GM18505 (cell line): Measurements from ENCODE around the gene RAB7A.
"Not testable (repeated sequence)": the region's sequence is repeated elsewhere in the genome, so short reads cannot be mapped to it uniquely, and the experiment has no call there.

Experiments used
- ATAC-seq: cut with Tn5 transposase; IDR thresholded peaks from one replicate; pipeline ENCODE4 v1.9.1; 2021; ENCODE audit not compliant: unreplicated experiment
- POLR2A ChIP-seq: IDR thresholded peaks from 4 replicates; pipeline ENCODE4 v1.6.1; 2011; ENCODE audit warnings: borderline replicate concordance; ENCODE audit not compliant: insufficient read depth, insufficient read length; ENCODE audit errors: extremely low read depth

Gene RAB7A

DNA sequence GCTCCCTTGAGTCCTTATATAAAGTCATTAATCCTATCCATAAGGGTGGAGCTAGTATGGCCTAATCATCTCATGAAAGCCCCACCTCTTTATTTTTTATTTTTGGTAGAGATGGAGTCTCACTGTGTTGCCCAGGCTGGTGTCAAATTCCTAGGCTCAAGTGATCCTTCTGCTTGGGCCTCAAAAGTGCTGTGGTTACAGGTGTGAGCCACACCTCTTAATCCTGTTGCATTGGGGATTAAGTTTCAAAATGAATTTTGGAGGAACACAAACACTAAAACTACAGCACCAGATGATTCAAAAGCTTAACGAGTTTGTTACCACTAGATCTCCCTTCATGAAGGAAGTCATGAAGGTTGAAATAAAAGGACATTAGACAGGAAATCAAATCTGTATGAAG is 27.7 kb downstream of the RAB7A start:
- ATAC-seq = no peak
- TF ChIP-seq POLR2A = no peak

DNA sequence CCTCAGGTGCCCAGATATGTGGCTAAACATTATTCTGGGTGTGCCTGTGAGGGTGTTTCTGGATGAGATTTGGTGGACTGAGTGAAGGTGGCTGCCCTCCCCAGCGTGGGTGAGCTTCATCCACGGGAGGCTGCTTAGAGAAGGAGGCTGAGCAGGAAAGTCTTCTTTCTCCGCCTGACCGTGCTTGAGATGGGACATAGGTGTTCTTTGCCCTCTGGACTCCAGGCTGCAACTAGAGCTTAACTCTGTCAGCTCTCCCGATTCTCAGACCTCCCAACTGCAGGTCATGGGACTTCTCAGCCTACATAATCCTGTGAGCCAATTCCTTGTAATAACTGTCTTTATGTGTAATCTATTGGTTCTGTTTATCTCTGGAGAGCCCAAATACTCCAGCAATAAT is 34.1 kb downstream of the RAB7A start:
- no peak for TF ChIP-seq POLR2A

DNA sequence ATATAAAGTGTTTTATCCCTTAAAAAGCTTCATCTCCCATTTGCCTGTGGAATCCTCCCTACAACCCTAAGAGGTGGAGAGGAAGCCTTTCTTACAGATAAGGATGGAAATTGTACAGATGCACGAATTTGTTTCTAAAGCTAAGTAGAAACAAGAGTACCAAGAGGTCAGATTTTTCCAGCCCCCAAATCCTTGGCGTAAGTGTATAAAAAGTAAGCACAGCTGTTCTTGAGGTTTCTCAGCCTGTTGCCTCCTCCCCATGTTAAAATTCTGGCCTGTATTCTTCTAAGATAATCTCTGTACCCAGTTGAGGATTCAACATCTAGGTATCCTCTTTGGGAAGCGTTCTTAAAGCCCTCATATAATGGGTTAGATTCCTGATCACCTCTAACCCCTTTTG is 34.9 kb downstream of the RAB7A start:
- no peak for TF ChIP-seq POLR2A
- no peak for ATAC-seq

More for the DNA sequence above, 34.1 kb downstream of the RAB7A start:
- ATAC-seq = no peak

DNA sequence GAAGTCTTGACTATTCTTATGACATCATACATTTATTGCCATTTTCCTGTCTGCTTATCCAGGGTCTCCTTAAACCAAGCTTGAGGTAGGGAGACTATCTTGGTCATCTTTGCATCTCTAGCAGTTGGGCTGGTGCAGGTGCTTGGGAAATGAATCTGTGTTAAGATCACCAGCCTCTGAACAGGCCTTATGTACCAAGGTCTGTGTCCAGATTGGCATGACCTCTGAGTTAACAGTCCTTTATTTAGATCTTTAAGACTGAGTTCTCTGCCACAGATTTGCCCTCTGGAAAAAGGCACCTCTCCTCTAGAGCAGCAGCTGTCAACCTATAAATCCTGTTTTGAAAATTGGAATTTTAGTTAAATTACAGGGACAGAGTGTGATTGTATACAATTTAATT is 35.4 kb downstream of the RAB7A start:
- no peak for TF ChIP-seq POLR2A

DNA sequence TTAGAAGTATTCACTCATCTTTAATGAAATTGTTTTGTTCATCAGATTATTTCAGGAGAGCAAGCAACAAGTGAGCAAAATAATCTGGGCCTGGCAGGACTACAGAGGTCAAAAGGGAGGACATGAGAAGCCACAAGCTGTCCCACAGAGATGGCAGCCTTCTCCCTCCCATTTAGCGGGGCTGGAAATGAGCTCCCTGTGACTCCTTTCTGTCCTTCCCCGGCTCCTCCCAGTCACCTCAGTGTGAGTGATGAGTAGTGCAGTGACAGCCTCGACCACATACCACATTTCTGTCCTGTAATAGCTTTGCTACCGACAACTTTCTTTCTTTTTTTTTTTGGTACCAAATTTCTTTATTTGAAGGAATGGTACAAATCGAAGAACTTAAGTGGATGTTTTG is 38.0 kb downstream of the RAB7A start:
- no peak for ATAC-seq
- TF ChIP-seq POLR2A = no peak

More for the DNA sequence above, 35.4 kb downstream of the RAB7A start:
- no peak for ATAC-seq

DNA sequence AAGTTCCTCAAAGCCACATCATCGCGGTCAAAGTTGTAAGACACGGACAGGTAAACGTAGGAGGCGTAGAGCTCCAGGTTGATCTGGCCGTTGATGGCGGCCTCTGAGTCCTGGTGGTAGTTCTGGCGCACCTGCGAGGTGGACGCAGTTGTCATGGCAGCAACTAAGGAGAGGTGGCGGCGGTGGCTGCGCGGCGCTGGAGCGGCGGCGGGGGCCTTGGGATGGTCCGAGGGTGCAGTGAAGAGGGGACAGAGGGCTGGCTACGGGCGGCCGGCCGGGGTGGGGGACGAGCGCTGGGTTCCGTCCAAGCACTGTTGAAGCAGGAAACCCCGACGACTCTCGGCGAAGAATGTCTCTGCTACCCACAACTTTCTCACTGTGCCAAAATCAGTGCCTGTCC is 38.9 kb downstream of the RAB7A start:
- ATAC-seq = no peak
- TF ChIP-seq POLR2A = no peak

DNA sequence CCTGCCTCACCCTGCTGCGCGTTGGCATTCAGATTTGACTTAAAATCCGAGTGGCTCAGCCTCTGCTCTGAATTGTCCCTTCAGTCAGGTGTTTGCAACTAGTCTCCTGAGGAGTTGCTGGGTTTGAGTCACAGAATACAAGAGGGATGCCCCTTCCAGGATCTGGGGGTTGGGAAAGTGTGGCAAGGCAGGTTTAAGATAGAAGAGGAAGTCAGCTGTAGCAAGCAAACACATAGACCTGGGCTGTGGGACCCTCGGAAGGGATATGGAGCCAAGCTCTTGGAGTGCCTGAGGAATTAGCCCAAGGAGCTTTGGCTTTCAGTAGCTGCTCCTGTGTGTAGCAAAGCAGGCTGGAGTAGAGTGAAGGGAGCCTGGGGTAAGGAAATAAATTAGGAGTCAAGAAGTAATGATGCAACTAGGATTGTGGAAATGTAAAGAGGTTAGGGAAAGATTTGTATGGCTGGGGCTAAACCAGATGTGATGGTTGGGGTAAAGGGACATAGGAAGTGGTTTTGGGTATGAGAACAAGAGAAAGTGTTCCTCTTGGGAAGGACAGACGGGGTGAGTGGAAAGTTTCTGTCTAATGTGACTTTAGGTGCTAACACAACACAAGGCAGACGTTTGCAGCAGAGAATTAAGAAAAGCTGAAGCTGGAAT is 41.2 kb downstream of the RAB7A start:
- no peak for ATAC-seq

DNA sequence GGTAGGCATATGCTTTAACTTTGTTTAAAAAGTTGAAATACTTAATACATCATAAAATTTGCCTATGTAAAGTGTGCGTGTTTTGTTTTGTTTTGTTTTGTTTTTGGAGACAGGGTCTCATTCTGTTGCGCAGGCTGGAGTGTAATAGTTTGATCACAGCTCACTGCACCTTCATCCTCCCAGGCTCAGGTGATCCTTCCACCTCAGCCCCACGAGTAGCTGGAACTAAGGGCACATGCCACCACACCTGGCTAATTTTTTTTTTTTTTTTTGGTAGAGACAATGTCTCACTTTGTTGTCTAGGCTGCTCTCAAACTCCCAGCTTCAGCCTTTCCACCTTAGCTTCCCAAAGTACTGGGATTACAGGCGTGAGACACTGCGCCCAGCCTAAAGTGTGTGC is 42.5 kb downstream of the RAB7A start:
- TF ChIP-seq POLR2A = no peak
- no peak for ATAC-seq

More for the DNA sequence above, 41.2 kb downstream of the RAB7A start:
- TF ChIP-seq POLR2A = no peak

DNA sequence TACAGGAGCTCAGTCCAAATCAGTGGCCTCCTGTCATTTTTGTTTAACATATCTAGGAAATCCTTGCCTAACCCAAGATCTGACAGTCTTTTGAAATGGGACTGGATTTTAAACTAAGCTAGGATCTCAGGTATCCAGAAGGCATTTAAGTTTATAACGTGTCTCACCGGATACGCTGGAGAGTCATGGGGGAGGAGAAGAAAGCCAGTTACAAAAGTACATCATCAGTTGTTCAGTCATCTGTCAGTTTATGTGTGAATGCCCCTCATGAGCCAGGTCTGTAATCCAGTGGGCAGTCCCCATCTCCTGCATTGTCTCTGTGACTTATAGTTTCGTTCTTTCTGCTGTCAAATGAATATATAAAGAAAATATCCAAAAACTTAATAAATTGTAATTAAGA is 44.4 kb downstream of the RAB7A start:
- no peak for TF ChIP-seq POLR2A
- no peak for ATAC-seq

DNA sequence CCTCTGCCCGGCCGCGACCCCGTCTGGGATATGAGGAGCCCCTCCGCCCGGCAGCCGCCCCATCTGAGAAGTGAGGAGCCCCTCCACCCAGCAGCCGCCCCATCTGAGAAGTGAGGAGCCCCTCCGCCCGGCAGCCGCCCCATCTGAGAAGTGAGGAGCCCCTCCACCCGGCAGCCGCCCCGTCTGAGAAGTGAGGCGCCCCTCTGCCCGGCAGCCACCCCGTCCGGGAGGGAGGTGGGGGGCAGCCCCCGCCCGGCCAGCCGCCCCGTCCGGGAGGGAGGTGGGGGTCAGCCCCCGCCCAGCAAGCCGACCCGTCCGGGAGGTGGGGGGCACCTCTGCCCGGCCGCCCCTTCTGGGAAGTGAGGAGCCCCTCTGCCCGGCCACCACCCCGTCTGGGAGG is 47.2 kb downstream of the RAB7A start:
- ATAC-seq = not testable (repeated sequence)

DNA sequence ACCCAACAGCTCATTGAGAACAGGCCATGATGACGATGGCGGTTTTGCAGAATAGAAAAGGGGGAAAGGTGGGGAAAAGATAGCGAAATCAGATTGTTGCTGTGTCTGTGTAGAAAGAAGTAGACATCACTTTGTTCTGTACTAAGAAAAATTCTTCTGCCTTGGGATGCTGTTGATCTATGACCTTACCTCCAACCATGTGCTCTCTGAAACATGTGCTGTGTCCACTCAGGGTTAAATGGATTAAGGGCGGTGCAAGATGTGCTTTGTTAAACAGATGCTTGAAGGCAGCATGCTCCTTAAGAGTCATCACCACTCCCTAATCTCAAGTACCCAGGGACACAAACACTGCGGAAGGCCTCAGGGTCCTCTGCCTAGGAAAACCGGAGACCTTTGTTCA is 47.6 kb downstream of the RAB7A start:
- not testable (repeated sequence) for ATAC-seq

DNA sequence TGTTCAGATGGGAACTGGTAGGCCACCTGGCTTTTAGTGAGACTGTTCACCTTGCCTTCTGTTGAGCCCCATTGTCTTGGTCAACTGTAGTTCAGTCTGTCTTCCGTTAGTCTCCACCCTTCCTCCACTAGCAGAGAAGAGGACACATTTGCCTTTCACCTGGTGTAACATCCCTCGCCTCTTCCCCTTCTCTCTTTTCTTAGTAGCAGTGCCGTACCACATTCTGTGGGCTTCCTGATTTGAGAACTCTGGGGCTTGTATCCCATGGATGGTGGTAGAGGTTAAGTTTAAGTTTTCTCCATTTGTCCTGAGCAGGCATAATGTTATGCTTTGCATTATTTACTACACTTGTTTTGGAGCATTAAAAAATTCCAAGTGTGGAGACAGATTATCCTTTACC is 49.3 kb downstream of the RAB7A start:
- no peak for ATAC-seq
- no peak for TF ChIP-seq POLR2A

DNA sequence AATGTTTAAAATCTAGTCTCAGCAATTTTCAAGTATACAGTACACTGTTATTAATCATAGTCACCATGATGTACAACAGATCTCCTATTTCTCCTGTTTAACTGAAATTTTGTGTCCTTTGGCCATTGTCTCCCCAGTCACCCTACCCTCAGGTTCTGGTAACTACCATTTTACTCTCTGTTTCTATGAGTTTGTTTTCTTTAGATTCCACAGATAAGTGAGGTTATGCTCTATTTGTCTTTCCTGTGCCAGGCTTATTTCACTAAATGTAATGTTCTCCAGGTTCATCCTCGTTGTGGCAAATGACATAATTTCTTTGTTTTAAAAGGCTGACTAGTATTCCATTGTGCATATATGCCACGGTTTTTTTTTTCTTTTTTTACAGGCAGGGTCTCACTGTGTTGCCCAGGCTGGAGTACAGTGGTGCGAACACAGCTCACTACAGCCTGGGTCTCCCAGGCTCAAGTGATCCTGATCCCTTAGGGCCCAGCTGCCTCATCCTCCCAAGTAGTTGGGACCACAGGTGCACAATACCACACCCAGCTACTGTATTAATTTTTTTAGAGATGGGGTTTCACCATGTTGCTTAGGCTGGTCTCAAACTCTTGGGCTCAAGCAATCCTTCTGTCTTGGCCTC is 50.0 kb downstream of the RAB7A start:
- ATAC-seq = no peak
- no peak for TF ChIP-seq POLR2A

DNA sequence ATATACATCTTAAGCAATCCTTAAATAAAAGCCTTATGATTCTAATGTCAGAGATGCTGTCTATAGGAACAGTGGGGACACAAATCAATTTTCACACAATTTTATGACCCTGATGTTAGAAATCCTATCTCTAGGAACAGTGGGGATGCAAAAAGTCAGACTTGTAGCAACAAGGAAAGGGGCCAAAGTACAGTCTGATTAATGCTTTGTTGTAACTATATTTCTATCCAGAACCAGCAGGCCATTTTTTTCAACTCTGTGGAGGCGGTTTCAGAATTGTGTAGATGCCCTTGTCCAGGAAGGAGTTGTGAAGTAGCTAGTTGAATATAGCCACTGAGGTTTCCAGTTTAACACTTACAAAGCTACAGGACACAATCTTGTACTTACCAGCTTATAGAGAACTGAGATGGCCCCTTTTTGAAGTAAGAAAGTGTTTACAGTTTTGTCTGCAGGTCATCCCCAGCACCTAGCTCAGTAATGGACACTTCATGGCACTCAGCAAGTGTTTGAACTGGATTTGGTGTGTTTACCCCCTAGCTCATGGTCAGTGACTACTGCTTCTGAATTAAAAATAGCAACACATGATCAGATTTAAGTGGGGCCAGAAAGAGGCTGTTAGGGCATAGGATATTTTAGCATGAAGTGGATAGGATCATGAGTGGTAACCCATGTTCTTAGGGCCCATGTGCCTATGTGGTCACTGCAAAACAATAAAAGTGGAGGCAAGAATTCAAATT is 54.3 kb downstream of the RAB7A start:
- ATAC-seq = no peak
- no peak for TF ChIP-seq POLR2A
